ENCODE measurements around the gene FGD4. TPM values are rescaled to one million over a fixed set of nuclear protein-coding genes. Genes with fewer than 3 reads are reported as not detected.

The FGD4 gene
- total and polyA plus RNA-seq, 9 of the 15 experiments (the other 6 are each of a cell fraction or from before 2014, with no cell fraction given) = 0.05 to 0.51 (median 0.27) TPM

DNA sequence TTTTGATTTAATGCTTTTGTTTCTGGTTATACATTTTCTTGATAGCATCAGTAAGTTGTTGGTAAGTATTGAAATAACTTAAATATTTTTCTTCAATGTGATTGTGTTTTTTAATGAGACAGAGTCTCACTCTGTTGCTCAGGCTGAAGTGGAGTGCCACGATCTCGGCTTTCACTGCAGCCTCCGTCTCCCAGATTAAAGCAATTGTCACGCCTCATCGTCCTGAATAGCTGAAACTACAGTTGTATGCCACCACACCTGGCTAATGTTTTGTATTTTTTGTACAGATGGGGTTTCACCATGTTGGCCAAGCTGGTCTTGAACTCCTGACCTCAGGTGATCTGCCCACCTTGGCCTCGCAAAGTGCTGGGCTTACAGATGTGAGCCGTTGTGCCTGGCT, 78.8 kb downstream of the FGD4 start:
- 2% methylated on average over 7 of the region's 7 CpGs for WGBS (ENCODE audit: insufficient coverage, low coverage, missing lambda C conversion rate)

More for the DNA sequence above, 78.8 kb downstream of the FGD4 start:
- Histone ChIP-seq H3K4me3 (no peak overlapping the region), H4K20me1 (replicated peaks; ENCODE audit: control insufficient read depth, insufficient read depth, low read length) (no peaks in the 10 kb centered on the region), H3K79me2 (ENCODE audit: control insufficient read depth, insufficient read depth, low read length) (no peaks in the 10 kb centered on the region), H3K27ac (ENCODE audit: extremely low read depth, low read depth, low read length) (no peak overlapping the region), H3K9ac (ENCODE audit: insufficient read depth in 1 of 2, low read depth in 2 of 2, low read length in 2 of 2) (no peak overlapping the region), H3K27me3 (ENCODE audit: control insufficient read depth in 2 of 2, insufficient read depth in 2 of 2, low read length in 2 of 2) (peaks cover 11 to 20% of the 10 kb centered on the region in 2 experiments; a peak in 2 of 5 replicates), H2AFZ (ENCODE audit: low read depth, low read length) (no peak overlapping the region), H3K36me3 (ENCODE audit: control insufficient read depth, insufficient read depth, low read length) (no peaks in the 10 kb centered on the region), H3K4me1 (replicated peaks in 1 of 2; ENCODE audit: control insufficient read depth in 2 of 2, insufficient read depth in 2 of 2, low read length in 2 of 2) (no peaks in the 10 kb centered on the region; a peak in 1 of 5 replicates), H3K9me1 (ENCODE audit: control insufficient read depth, insufficient read depth, low read length) (no peaks in the 10 kb centered on the region), H3K9me3 (replicated peaks; ENCODE audit: control insufficient read depth, insufficient read depth, low read depth, low read length) (no peaks in the 10 kb centered on the region), H3K4me2 (ENCODE audit: insufficient read depth, low read length) (no peak overlapping the region)
- in situ Hi-C loops (cut with MboI) = no loop called here
- ChIA-PET POLR2A (interaction anchor here (1.2 kb wide), 1 partner anchor 12 kb away, joined by 3 read pairs; no protein-coding TSS in a partner anchor), CTCF (ENCODE audit: low intra/inter-chr PET ratio) (no interaction called here)
- ATAC-seq (no peak), FAIRE-seq (no peak), DNase-seq (ENCODE audit: extremely low read depth in 1 of 4, low spot score in 3 of 4) (no peak)
- no TSS peak for BruUV-seq (replicated peaks)
- intact Hi-C loops (cut with micrococcal nuclease) = no loop called here
- no peak for TF ChIP-seq MECOM (CRISPR knock-in tag; IDR thresholded peaks at IDR 0.05)
- no peak for TF ChIP-seq KLF1 (tag; IDR thresholded peaks at IDR 0.05)
- TF ChIP-seq CTCFL (IDR thresholded peaks at IDR 0.05; ENCODE audit: borderline replicate concordance, insufficient read depth, low read depth, low read length, poor library complexity, severe bottlenecking) = no peak
- TF ChIP-seq CCNT2 (IDR thresholded peaks at IDR 0.05; ENCODE audit: borderline replicate concordance, extremely low read depth, insufficient read length, low read depth, low read length) = no peak
- no peak for TF ChIP-seq ZNF146 (CRISPR knock-in tag; IDR thresholded peaks at IDR 0.05; ENCODE audit: unreplicated experiment)
- no peak for TF ChIP-seq RBBP5 (IDR thresholded peaks at IDR 0.05; ENCODE audit: borderline replicate concordance, insufficient read depth, low read length, poor library complexity, severe bottlenecking)
- TF ChIP-seq BRF1 (IDR thresholded peaks at IDR 0.05; ENCODE audit: borderline replicate concordance, extremely low read depth, insufficient read length) = no peak
- TF ChIP-seq ZNF511 (CRISPR knock-in tag; IDR thresholded peaks at IDR 0.05) = no peak

Data from K562 (cell line).